HUDEP-2 (cell line): Measurements from ENCODE around the gene MED6.

Source experiments
- DNase-seq, 76 experiments: peaks; one replicate each; lab custom pipeline; 2025; ENCODE audit not compliant: unreplicated experiment in 76 of 76; lab: John Stamatoyannopoulos, UW

MED6 gene

GRCh38 chr14:70599345-70599744, 1.1 kb downstream of the MED6 start:
- no peak for DNase-seq

- no peak for DNase-seq
Measured at GRCh38 chr14:70597731-70598130, 2.7 kb downstream of the MED6 start.

DNA sequence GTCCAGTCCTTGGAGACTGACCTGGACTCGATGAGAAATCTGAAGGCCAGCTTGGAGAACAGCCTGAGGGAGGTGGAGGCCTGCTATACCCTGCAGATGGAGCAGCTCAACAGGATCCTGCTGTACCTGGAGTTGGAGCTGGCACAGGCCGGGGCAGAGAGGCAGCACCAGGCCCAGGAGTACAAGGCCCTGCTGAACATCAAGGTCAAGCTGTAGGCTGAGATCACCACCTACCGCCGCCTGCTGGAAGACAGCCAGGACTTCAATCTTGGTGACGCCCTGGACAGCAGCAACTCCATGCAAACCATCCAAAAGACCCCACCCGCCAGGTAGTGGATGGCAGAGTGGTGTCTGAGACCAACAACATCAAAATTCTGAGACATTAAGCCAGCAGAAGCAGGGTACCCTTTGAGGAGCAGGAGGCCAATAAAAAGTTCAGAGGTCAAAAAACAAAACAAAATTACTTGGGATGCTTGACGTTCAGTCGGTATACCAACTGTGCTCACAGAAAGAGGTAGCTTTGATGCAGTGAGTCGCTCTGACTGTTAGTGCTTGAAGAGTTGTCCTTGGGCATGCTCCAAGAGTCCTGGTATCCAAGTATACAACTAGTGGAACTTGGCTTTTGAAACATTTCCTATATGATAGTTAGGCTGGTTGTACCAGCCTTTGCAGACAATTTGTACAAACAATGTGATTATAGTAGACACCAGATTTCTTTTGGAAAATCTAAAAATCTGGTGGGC, 4.8 kb downstream of the MED6 start:
- peak in 9 of 76 experiments; percentile 0 to 14 (median 3) for DNase-seq

- no peak for DNase-seq
Measured at GRCh38 chr14:70594461-70594860, 6.0 kb downstream of the MED6 start.

- DNase-seq = peak in 2 of 76 experiments; percentile 4 to 13
Measured at GRCh38 chr14:70585231-70585630, 15.2 kb downstream of the MED6 start.

DNA sequence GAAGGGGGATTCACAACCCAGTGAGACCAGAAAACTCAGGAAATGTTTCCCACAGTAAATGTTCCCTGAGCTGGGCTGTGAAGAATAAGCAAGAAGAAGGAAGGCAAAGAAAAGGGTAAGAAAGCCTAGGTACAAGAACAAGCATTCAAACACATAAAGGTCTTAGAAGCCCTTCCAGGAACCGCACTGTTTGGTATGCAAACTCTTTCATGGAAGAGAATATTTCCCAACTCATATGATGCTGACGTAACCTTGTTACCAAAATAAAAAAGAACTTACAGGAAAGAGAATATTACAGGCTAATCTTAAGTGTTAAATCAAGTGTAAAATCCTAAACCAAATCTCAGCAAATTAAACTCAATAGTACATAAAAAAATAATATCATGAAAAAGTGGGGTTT, 23.6 kb downstream of the MED6 start:
- no peak for DNase-seq

- no peak for DNase-seq
Measured at GRCh38 chr14:70573050-70573449, 27.4 kb downstream of the MED6 start.

DNA sequence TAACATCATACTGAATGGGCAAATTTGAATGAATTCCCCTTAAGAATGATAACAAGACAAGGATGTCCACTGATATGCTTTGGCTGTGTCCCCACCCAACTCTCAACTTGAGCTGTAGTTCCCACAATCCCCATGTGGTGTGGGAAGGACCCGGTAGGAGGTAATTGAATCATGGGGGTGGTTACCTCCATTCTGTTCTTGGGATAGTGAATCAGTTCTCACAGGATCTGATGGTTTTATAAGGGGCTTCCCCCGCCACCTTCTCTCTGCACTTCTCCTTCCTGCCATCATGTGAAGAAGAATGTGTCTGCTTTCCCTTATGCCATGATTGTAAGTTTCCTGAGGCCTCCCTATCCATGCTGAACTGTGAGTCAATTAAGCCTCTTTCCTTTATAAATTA, 29.3 kb downstream of the MED6 start:
- no peak for DNase-seq

DNA sequence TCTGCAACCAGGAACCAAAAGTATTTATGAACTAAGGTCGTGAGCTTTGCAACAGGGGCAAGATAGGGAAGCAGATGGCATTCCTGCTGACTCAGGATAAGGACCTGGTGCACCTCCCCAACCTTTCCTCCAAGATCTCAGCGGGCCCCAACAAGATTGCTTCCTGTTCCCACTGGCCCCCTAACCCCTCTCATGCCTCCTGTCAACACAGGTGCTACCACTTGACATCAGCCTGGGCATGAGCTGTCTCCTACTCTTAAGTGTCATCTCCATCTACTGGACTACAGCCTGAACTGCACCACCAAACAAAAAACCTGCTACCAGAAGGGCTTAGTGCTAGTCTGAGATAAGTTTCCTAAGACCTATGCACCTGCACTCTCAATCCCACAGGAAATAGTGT, 32.7 kb downstream of the MED6 start:
- peak in 24 of 76 experiments; percentile 1 to 46 (median 17) for DNase-seq

DNA sequence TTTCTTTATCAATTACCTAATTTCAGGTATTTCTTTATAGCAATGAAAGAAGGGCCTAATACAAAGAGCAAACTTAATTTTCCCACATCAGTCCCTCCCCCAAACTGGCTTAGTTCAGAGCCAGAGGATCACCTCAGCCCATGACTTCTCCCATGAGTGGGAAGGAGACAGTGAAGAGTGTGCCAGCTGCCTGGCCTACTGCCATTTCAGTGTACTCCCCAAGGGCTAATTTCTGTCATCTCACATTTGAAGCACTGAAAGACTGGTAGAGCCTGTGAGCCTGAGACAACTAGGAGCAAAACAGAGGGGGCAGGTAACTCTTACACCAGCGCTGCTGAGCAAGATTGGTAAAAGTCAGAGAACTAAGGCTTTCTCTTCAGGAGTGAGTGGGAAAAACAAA, 36.6 kb downstream of the MED6 start:
- no peak for DNase-seq

DNA sequence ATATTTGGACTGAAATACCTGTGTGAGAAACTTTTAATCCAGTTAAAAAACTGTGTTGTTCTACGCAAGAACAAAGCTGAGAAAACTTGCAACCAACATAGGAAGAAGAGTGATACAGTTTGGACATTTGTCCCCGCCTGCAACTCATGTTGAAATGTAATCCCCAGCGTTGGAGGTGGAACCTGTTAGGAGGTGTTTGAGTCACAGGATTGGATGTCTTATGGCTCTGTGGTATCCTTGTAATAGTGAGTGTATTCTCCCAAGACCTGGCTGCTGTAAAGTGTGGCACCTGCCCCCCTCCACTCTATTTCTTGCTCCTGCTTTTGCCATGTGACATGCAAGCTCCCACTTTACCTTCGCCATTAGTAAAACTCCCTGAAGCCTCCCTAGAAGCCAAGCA, 37.0 kb downstream of the MED6 start:
- no peak for DNase-seq

GRCh38 chr14:70558356-70558755, 42.1 kb downstream of the MED6 start:
- peak in 23 of 76 experiments; percentile 2 to 51 (median 23) for DNase-seq

DNA sequence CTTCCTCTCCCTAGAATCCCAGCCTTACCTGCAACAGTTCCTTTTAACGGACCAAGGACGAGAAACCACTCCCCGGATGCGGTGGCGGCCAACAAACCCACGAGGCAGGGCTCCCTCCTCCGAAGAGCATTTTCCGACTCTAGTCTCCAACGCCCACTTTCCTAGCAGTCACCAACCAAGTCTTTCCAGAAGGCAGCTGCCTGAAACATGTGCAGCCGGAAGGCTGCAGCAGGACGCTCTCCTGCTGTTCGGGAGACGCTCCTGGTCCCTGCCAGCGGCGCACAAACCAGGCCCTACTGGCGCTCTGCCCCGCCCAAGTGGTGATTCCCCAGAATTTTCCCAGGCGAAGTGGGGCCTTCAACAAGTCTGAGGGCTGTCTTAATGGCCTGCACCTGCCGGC, 44.6 kb downstream of the MED6 start:
- DNase-seq = no peak

- no peak for DNase-seq
Measured at GRCh38 chr14:70538087-70538486, 62.4 kb downstream of the MED6 start.

- no peak for DNase-seq
Measured at GRCh38 chr14:70536830-70537229, 63.6 kb downstream of the MED6 start.

DNA sequence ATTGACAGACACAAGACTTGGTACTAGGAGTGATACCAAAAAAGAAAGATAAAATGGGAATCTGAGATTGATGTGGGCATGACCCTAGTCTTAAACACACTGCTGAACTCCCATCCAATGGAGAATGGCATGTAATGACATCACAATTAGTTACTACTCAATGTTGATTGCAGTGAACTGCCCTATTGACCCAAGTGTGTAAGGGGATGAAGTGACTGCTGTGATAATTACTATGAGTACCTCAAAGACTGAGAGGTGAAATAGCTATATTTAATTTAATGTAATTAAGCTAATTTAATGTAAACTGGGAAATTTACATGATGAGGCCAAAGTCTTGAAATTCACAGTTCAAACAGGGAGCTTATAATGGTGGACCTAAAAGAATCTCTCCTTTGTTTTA, 65.6 kb downstream of the MED6 start, which contains the start of gene ADAM20:
ADAM20 (minus strand) TSS at position 101 of the 400 bp plus-strand sequence. CDS start 10,247 bp downstream, outside the sequence.
- no peak for DNase-seq
